Upper lobe of left lung (tissue), 6 donors: ENCODE data around the gene SLC6A3. TPM values are rescaled to one million over a fixed set of nuclear protein-coding genes. Genes with fewer than 3 reads are reported as not detected.
"Not testable (repeated sequence)": the region's sequence is repeated elsewhere in the genome, so short reads cannot be mapped to it uniquely, and the experiment has no call there.

Source experiments
- ATAC-seq, 2 donors: fragments of 200-7000 bp; cut with Tn5 transposase; one replicate each; pipeline ENCODE4 v1.9.1; 2022; ENCODE audit warnings: mild to moderate bottlenecking in 2 of 2, moderate library complexity in 2 of 2; ENCODE audit not compliant: low FRiP score in 2 of 2
- DNase-seq, 2 donors: peaks; one replicate each; pipeline ENCODE4 v3.0.0-alpha.2; 2019 to 2020
- H3K27ac ChIP-seq, 4 donors: fragments of 200-600 bp; sonication (generic); one replicate each; pipeline ENCODE4 v1.5.1; 2016 to 2019
- H3K27me3 ChIP-seq, 4 donors: fragments of 200-600 bp; sonication (generic); one replicate each; pipeline ENCODE4 v1.5.1; 2017 to 2019
- H3K36me3 ChIP-seq, 4 donors: fragments of 200-600 bp; sonication (generic); one replicate each; pipeline ENCODE4 v1.5.1; 2016 to 2019
- H3K4me1 ChIP-seq, 4 donors: fragments of 200-600 bp; sonication (generic); one replicate each; pipeline ENCODE4 v1.5.1; 2018 to 2019
- H3K4me3 ChIP-seq, 4 donors: fragments of 200-600 bp; sonication (generic); one replicate each; pipeline ENCODE4 v1.5.1; 2017 to 2019; ENCODE audit warnings: mild to moderate bottlenecking in 2 of 4, moderate library complexity in 1 of 4
- H3K9me3 ChIP-seq, 4 donors: fragments of 200-600 bp; sonication (generic); one replicate each; pipeline ENCODE4 v1.5.1; 2018 to 2019
- CTCF ChIP-seq, 6 experiments: fragments of 450-650 bp in 4 of 6; fragments of 200-600 bp in 2 of 6; sonication (generic) in 2 of 6; IDR thresholded peaks; one replicate each; pipeline ENCODE4 v1.5.1; 2016 to 2019; ENCODE audit warnings: antibody characterized with exemption in 6 of 6
- EP300 ChIP-seq, 4 donors: sonication (generic); formaldehyde crosslinking; IDR thresholded peaks; one replicate each; pipeline ENCODE4 v1.5.1; 2017; ENCODE audit warnings: antibody characterized with exemption in 4 of 4, control low read depth in 2 of 4
- POLR2A ChIP-seq, 4 donors: fragments of 450-650 bp; IDR thresholded peaks; one replicate each; pipeline ENCODE4 v1.5.1; 2016 to 2017; ENCODE audit warnings: antibody characterized with exemption in 4 of 4, mild to moderate bottlenecking in 2 of 4
- POLR2AphosphoS5 ChIP-seq, 2 donors: sonication (generic); formaldehyde crosslinking; IDR thresholded peaks; one replicate each; pipeline ENCODE4 v1.5.1; 2017; ENCODE audit warnings: antibody characterized with exemption in 2 of 2
- WGBS, 2 donors: methylation state at CpG; one replicate each; pipeline ENCODE4 v1.1.5; 2017 to 2018; 5-methylcytosine and 5-hydroxymethylcytosine counted together
- total RNA-seq, 6 donors: library from RNA; depleted of rRNA in 4 of 6; stranded (reverse); fragments of >200 nt in 4 of 6; gene quantifications; one replicate each; pipeline versions ENCODE4 v1.1.0 to v1.2.1, GENCODE V29; 2016 to 2021
- donor health status: DM: no; HTN: no; CAD: no; lungs with moderate emphysema.
- donor health status: DM: no; HTN: yes; CAD: no; lungs with severe emphysema.

Gene SLC6A3
- total RNA-seq, 6 donors from 2014 or later, result 0.15 to 1.2 (median 0.36) TPM; not detected in 2

DNA sequence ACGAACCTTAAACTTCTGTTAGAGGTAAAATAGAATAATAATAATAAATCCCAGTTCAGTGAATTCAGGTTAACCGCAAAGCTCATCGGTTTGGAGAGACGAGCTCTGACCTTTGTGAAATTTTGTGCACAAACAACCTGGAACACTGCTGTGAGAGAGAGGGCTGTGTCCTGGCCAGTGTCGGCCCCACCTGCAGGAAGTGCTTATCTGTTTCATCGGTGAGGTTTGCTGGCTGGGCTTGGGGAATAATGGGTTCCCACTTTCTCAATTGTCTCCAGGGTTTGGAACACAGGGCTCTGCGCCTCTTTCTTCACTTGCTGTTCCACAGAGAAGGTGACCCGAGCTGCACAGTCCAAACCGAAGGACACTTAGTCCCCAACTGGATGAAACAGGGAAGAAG lies 81.0 kb downstream of the SLC6A3 start:
- Histone ChIP-seq H3K4me1 (no peaks in the 10 kb centered on the region), H3K27me3 (no peaks in the 10 kb centered on the region), H3K9me3 (no peaks in the 10 kb centered on the region), H3K36me3 (no peaks in the 10 kb centered on the region), H3K27ac (no peak overlapping the region), H3K4me3 (no peak overlapping the region)
- no peak for ATAC-seq
- no peak for TF ChIP-seq EP300 (IDR thresholded peaks at IDR 0.05)
- no peak for TF ChIP-seq POLR2AphosphoS5 (IDR thresholded peaks at IDR 0.05)
- no peak for TF ChIP-seq CTCF (IDR thresholded peaks at IDR 0.05)
- no peak for TF ChIP-seq POLR2A (IDR thresholded peaks at IDR 0.05)
- 72 to 84% methylated on average over 9 of the region's 9 CpGs for WGBS, 2 donors
- no peak for DNase-seq

DNA sequence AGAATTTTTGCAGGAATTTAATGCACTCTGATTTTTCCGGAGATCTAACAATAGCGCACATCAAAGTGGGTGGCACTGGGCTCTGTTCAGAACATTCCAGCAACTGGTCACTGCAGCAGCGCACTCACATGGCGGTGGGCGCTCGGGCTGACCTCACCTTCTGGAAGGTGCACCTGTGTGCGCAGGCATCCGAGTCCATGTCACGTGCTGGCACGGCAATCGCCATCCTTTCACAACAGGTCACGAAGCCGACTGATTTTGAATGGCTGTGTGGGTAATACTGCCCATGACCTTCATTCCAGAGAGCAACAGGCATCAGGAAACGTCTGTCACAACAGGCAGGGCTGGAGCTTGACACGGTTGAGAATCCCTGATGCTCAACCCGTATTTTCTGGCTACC lies 81.7 kb downstream of the SLC6A3 start:
- no peaks in the 10 kb centered on the region for H3K36me3 ChIP-seq
- no peak overlapping the region for H3K27ac ChIP-seq
- H3K9me3 ChIP-seq, result no peaks in the 10 kb centered on the region
- no peak for TF ChIP-seq POLR2AphosphoS5 (IDR thresholded peaks at IDR 0.05)
- TF ChIP-seq EP300 (IDR thresholded peaks at IDR 0.05), result no peak
- TF ChIP-seq POLR2A (IDR thresholded peaks at IDR 0.05), result no peak
- no peak for TF ChIP-seq CTCF (IDR thresholded peaks at IDR 0.05)
- DNase-seq (no peak), ATAC-seq (no peak)
- H3K4me3 ChIP-seq, result no peak overlapping the region
- no peaks in the 10 kb centered on the region for H3K27me3 ChIP-seq
- no peaks in the 10 kb centered on the region for H3K4me1 ChIP-seq
- 76 to 82% methylated on average over 4 to 16 of the region's 16 CpGs for WGBS, 2 donors

- WGBS, 2 donors, result 48 to 51% methylated on average over 4 to 6 of the region's 6 CpGs
- H3K36me3 ChIP-seq, result no peaks in the 10 kb centered on the region
- TF ChIP-seq POLR2AphosphoS5 (IDR thresholded peaks at IDR 0.05), result no peak
- TF ChIP-seq POLR2A (IDR thresholded peaks at IDR 0.05), result no peak
- no peak for TF ChIP-seq EP300 (IDR thresholded peaks at IDR 0.05)
- no peak for TF ChIP-seq CTCF (IDR thresholded peaks at IDR 0.05)
- no peaks in the 10 kb centered on the region for H3K27me3 ChIP-seq
- no peak for ATAC-seq
- DNase-seq, result no peak
- H3K9me3 ChIP-seq, result no peaks in the 10 kb centered on the region
- no peak overlapping the region for H3K27ac ChIP-seq
- H3K4me1 ChIP-seq, result no peaks in the 10 kb centered on the region
- H3K4me3 ChIP-seq, result no peak overlapping the region
Measured at GRCh38 chr5:1363160-1363559, 82.1 kb downstream of the SLC6A3 start.

DNA sequence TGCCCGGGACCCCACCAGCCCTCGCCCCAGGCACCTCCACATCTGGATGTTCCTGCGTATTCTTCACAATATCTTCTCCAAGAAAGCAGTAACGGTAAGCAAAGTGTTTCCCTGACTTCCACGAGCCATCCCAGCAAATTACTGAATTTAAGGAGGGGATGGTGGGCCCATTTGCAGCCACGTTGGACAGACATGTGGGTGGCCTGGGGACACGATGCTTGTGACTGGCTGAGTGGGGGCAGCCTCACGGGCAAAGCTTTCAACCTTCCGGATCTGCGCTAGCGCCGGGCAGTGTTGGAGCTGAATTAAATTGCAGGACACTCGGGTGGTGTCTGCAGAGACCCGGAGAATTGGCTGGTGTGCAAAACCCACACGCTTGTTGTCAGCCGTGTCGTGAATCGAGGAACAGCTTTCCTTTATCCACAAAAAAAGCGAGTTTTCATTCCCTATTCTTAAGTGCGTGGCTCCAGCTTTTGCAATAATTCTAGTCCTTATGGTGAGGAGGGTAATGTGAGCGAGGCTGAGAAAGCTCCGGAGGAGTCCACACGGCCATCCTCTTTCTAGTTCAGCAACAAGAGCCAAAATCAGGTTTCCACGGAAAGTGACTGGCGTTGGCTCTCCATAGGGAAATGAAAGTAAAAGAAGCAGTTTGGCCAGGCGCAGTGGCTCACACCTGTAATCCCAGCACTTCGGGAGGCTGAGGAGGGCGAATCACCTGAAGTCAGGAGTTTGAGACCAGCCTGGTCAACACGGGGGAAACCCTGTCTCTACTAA lies 82.8 kb downstream of the SLC6A3 start:
- Histone ChIP-seq H3K4me1 (no peaks in the 10 kb centered on the region), H3K27me3 (no peaks in the 10 kb centered on the region), H3K36me3 (no peaks in the 10 kb centered on the region), H3K27ac (no peak overlapping the region), H3K4me3 (no peak overlapping the region), H3K9me3 (no peaks in the 10 kb centered on the region)
- TF ChIP-seq POLR2A (IDR thresholded peaks at IDR 0.05), result no peak
- no peak for TF ChIP-seq CTCF (IDR thresholded peaks at IDR 0.05)
- no peak for TF ChIP-seq EP300 (IDR thresholded peaks at IDR 0.05)
- TF ChIP-seq POLR2AphosphoS5 (IDR thresholded peaks at IDR 0.05), result no peak
- no peak for ATAC-seq
- WGBS, 2 donors, result 82 to 86% methylated on average over 29 of the region's 29 CpGs
- DNase-seq, result no peak

DNA sequence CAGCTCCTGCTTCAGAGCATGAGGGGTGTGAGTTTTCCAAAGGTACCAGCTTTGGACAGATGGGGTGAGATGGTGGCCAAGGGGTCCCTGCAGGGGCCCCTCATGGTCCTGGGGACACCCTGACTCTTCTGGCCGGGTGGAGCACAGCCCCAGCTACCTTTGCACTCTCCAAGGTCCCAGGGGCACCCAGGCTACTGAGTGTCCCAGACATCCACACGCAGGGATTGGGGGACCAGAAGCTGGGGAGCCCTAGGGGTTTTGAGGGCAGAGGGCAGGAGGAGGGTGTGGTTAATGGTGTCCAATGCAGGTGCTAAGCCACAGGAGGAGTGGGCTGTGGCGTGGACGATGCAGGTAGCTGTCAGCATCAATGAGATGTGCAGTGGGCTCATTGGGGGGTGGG lies 84.4 kb downstream of the SLC6A3 start:
- 74 to 85% methylated on average over 3 to 4 of the region's 4 CpGs for WGBS, 2 donors
- H3K9me3 ChIP-seq, result no peaks in the 10 kb centered on the region

GRCh38 chr5:1360367-1360766 lies 84.9 kb downstream of the SLC6A3 start:
- not testable (repeated sequence) for H3K36me3 ChIP-seq, H3K27me3 ChIP-seq, DNase-seq, H3K4me3 ChIP-seq, H3K9me3 ChIP-seq, ATAC-seq, H3K4me1 ChIP-seq, H3K27ac ChIP-seq
- WGBS, 2 donors, result 75 to 86% methylated on average over 7 of the region's 7 CpGs

More for the DNA sequence above, 84.4 kb downstream of the SLC6A3 start:
- TF ChIP-seq EP300 (IDR thresholded peaks at IDR 0.05) (no peak), POLR2AphosphoS5 (IDR thresholded peaks at IDR 0.05) (no peak), POLR2A (IDR thresholded peaks at IDR 0.05) (no peak)
- no peak overlapping the region for H3K27ac ChIP-seq
- ATAC-seq (no peak), DNase-seq (no peak)
- H3K27me3 ChIP-seq, result no peaks in the 10 kb centered on the region
- H3K4me3 ChIP-seq, result no peak overlapping the region
- no peaks in the 10 kb centered on the region for H3K36me3 ChIP-seq
- no peaks in the 10 kb centered on the region for H3K4me1 ChIP-seq
